HG03108 (cell line): Measurements from ENCODE around the gene RNF223.
"Not testable (repeated sequence)": the region's sequence is repeated elsewhere in the genome, so short reads cannot be mapped to it uniquely, and the experiment has no call there.

Experiments
- ATAC-seq: cut with Tn5 transposase; IDR thresholded peaks from one replicate; pipeline ENCODE4 v1.9.1; 2021; ENCODE audit warnings: moderate library complexity; ENCODE audit not compliant: unreplicated experiment

RNF223 gene

GRCh38 chr1:1110561-1110971, 36.5 kb upstream of the RNF223 start:
- ATAC-seq, result no peak

GRCh38 chr1:1109743-1110142, 35.6 kb upstream of the RNF223 start:
- ATAC-seq, result no peak

- no peak for ATAC-seq
Measured at GRCh38 chr1:1106510-1107221, 32.6 kb upstream of the RNF223 start.

- not testable (repeated sequence) for ATAC-seq
Measured at GRCh38 chr1:1104152-1104551, 30.0 kb upstream of the RNF223 start.

- ATAC-seq, result no peak
Measured at GRCh38 chr1:1101503-1101902, 27.4 kb upstream of the RNF223 start.

- no peak for ATAC-seq
Measured at GRCh38 chr1:1100296-1100695, 26.2 kb upstream of the RNF223 start.

- no peak for ATAC-seq
Measured at GRCh38 chr1:1099506-1100183, 25.5 kb upstream of the RNF223 start.

GRCh38 chr1:1098681-1099421, 24.7 kb upstream of the RNF223 start:
- no peak for ATAC-seq

GRCh38 chr1:1096136-1096535, 22.0 kb upstream of the RNF223 start:
- ATAC-seq, result not testable (repeated sequence)

- ATAC-seq, result no peak
Measured at GRCh38 chr1:1094981-1095380, 20.9 kb upstream of the RNF223 start.

- no peak for ATAC-seq
Measured at GRCh38 chr1:1093610-1093943, 19.5 kb upstream of the RNF223 start.

GRCh38 chr1:1092894-1093609, 18.9 kb upstream of the RNF223 start:
- ATAC-seq, result no peak

GRCh38 chr1:1092149-1092855, 18.2 kb upstream of the RNF223 start:
- no peak for ATAC-seq

GRCh38 chr1:1091344-1092148, 17.4 kb upstream of the RNF223 start:
- ATAC-seq, result no peak

GRCh38 chr1:1090424-1091343, 16.6 kb upstream of the RNF223 start:
- ATAC-seq, result no peak

- ATAC-seq, result no peak
Measured at GRCh38 chr1:1089731-1090423, 15.8 kb upstream of the RNF223 start.

- ATAC-seq, result no peak
Measured at GRCh38 chr1:1088801-1089680, 14.9 kb upstream of the RNF223 start.
